SK-N-MC (cell line): ENCODE measurements around the gene ZNF699.
"Not testable (repeated sequence)": the region's sequence is repeated elsewhere in the genome, so short reads cannot be mapped to it uniquely, and the experiment has no call there.

ENCODE experiments used
- DNase-seq: peaks from one replicate; pipeline ENCODE4 v3.0.0-alpha.2; 2011; ENCODE audit warnings: low read depth, low spot score
- H3K27ac ChIP-seq: fragments of 200-600 bp; sonication (generic); 2 replicates; pipeline ENCODE4 v1.5.1; 2016; ENCODE audit warnings: mixed run types
- H3K36me3 ChIP-seq: fragments of 200-600 bp; sonication (generic); 2 replicates; pipeline ENCODE4 v1.6.1; 2017; ENCODE audit warnings: antibody characterized with exemption, low read length, mixed read lengths; ENCODE audit not compliant: insufficient read depth
- H3K4me3 ChIP-seq: fragments of 200-600 bp; sonication (generic); 2 replicates; pipeline ENCODE4 v1.5.1; 2016
- H3K9ac ChIP-seq: fragments of 200-600 bp; sonication (generic); 2 replicates; pipeline ENCODE4 v1.8.0; 2017; ENCODE audit warnings: mixed run types, mixed read lengths; ENCODE audit not compliant: insufficient read length
- H3K9me3 ChIP-seq: fragments of 200-600 bp; sonication (generic); 2 replicates; pipeline ENCODE4 v1.6.1; 2017; ENCODE audit warnings: low read depth, mild to moderate bottlenecking, antibody characterized with exemption, low read length, moderate library complexity, mixed read lengths
- EZH2 ChIP-seq: fragments of 200-600 bp; sonication (generic); IDR thresholded peaks from one replicate; pipeline ENCODE4 v1.6.1; 2017; ENCODE audit warnings: antibody characterized with exemption
- FOXP2 ChIP-seq: optimal IDR thresholded peaks from 2 replicates; pipeline ENCODE3; 2011; ENCODE audit warnings: mild to moderate bottlenecking, moderate library complexity; ENCODE audit not compliant: insufficient read depth; ENCODE audit errors: extremely low read length, control extremely low read depth
- POLR2AphosphoS5 ChIP-seq: IDR thresholded peaks from 2 replicates; pipeline ENCODE4 v1.6.1; 2012; ENCODE audit warnings: mild to moderate bottlenecking, low read depth, low read length, borderline replicate concordance

ZNF699 gene

DNA sequence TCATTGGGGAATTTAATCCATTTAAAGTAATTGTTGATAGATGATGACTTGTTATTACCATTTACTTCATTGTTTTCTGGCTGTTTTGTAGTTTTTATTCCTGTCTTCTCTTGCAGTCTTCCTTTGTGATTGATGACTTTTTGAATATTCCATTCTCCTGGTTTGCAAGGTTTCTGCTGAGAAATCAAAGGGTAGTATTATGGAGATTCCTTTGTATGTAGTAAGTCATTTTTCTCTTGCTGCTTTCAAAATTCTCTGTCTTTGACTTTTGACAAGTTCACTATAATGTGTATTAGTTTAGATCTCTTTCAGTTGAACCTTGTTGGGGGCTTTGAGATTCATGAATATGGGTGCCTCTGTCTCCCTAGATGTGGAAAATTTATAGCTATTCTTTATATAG lies 20.4 kb upstream of the ZNF699 start:
- no peak for DNase-seq
- Histone ChIP-seq H3K4me3 (no peak overlapping the region), H3K9me3 (peaks cover 19% of the 10 kb centered on the region; the same call in 1 of the 2 replicates), H3K9ac (no peak overlapping the region), H3K36me3 (peaks cover 55% of the 10 kb centered on the region), H3K27ac (no peak overlapping the region)
- no peak for TF ChIP-seq EZH2
- TF ChIP-seq FOXP2 = no peak
- TF ChIP-seq POLR2AphosphoS5 = no peak

DNA sequence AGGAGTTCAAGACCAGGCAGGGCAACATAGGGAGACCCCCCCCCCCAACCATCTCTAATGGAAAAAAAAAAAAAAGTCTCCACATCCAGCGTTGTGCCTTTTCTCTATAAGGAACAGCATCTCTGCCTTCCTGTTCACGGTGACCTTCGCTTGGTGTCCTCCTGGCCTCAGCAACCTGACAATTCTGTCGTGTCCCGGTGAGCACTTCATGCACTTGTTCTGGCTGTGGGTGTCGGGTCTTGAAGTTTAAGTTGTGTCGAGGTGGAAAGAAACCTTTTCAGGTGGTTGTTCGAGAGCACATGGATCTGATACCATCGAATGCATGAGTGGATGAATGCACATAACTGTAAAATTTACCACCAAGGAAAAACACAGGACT lies 14.9 kb upstream of the ZNF699 start:
- H3K9me3 ChIP-seq = peaks cover 6% of the 10 kb centered on the region; the same call in 1 of the 2 replicates
- DNase-seq = no peak
- peak overlapping the region; percentile 79 for H3K27ac ChIP-seq
- peak overlapping the region; percentile 80 for H3K9ac ChIP-seq
- H3K4me3 ChIP-seq = peak overlapping the region; percentile 83
- H3K36me3 ChIP-seq = peaks cover 25% of the 10 kb centered on the region
- TF ChIP-seq FOXP2 (no peak), EZH2 (no peak), POLR2AphosphoS5 (no peak)

DNA sequence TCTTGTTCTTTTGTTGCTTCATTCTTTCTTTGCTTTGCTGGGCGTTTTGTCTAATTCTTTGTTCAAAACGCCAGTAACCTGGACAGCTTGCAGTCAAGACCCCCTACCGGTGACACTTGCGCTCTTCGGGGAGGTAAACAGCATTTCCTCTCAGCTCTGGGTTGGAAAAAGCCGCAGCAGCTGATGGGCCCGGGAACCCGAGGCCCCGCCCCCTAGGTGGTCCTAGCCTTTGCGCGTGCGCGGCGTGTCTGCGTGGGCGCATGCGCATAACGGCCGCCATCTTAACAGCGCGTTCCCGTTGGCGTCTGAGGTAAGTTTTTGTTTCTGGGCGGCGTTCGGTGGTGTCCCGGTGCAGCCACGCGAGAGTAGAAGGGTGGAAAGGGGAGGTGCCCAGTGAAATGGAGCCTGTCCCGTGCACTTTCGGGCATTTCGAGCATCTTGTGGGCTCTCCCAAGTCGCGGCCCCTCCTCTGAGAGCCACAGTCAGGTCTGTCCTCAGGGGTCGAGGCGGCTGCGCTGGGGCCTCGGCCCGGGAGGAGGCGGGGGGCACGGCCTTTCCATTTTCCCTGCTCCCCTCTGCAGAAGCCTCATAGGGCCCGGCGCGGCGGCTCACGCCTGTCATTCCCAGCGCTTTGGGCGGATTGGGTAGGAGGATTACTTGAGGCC lies 14.4 kb upstream of the ZNF699 start, which contains the start of gene ZNF559:
Gene ZNF559 (plus strand): TSS at position 261 of the 665 bp plus-strand sequence. CDS start 14,371 bp downstream, outside the sequence.
- peak; percentile 49 for TF ChIP-seq FOXP2
- peak; percentile 72; the same call in 1 of the 2 replicates for TF ChIP-seq POLR2AphosphoS5
- TF ChIP-seq EZH2 = no peak
- Histone ChIP-seq H3K9ac (peak within 1 kb of the TSS; percentile 80), H3K36me3 (peaks cover 25% of the 10 kb centered on the region), H3K9me3 (peaks cover 4% of the 10 kb centered on the region; the same call in 1 of the 2 replicates), H3K27ac (peak within 1 kb of the TSS; percentile 79), H3K4me3 (peak within 1 kb of the TSS; percentile 83)
- DNase-seq = peak; percentile 40

DNA sequence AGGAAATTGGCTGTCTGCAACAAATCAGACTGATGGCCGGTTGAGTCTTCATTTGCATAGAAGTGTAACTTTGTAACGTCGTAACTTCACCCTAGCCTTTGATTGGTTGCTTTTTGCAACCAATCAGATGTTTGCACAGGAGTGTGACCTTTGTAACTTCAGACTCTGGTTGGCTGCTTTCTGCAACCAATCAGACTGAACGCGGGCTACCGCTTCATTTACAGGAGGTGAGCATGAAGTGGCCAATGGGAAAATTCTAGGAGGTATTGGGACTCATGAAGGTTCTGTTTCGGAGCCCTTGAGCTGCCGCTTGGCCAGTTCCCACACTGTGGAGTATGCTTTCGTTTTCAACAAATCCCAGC lies 13.9 kb upstream of the ZNF699 start:
- H3K9ac ChIP-seq = no peak overlapping the region
- peaks cover 4% of the 10 kb centered on the region; the same call in 1 of the 2 replicates for H3K9me3 ChIP-seq
- no peak for TF ChIP-seq EZH2
- no peak for TF ChIP-seq POLR2AphosphoS5
- TF ChIP-seq FOXP2 = no peak
- H3K4me3 ChIP-seq = peak overlapping the region; percentile 83
- 0 out of 2 replicates have a peak overlapping the region, but pooled peaks have one; percentile 42 for H3K27ac ChIP-seq
- H3K36me3 ChIP-seq = peaks cover 23% of the 10 kb centered on the region
- DNase-seq = no peak

DNA sequence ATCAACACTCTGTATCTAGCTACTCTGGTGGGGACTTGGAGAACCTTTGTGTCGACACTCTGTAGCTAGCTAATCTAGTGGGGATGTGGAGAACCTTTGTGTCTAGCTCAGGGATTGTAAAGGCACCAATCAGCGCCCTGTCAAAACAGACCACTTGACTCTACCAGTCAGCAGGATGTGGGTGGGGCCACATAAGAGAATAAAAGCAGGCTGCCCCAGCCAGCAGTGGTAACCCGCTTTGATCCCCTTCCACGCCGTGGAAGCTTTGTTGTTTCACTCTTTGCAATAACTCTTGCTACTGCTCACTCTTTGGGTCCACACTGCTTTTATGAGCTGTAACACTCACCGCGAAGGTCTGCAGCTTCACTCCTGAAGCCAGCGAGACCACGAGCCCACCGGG lies 12.6 kb upstream of the ZNF699 start:
- H3K4me3 ChIP-seq, H3K9ac ChIP-seq, H3K9me3 ChIP-seq, DNase-seq, H3K27ac ChIP-seq: not testable (repeated sequence)
- peaks cover 10% of the 10 kb centered on the region for H3K36me3 ChIP-seq

DNA sequence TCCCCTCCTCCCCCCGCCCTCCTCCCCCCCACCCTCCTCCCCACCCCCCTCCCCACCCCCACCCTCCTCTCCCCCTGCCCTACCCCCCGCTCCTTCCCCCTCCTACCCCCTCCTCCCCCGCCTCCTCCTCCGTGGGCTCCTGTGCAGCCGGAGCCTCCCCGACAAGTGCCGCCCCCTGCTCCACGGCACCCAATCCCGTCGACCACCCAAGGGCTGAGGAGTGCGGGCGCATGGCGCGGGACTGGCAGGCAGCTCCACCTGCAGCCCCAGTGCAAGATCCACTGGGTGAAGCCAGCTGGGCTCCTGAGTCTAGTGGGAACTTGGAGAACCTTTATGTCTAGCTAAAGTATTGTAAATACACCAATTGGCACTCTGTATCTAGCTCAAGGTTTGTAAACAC lies 12.1 kb upstream of the ZNF699 start:
- not testable (repeated sequence) for H3K27ac ChIP-seq, H3K9me3 ChIP-seq, H3K36me3 ChIP-seq, H3K4me3 ChIP-seq, DNase-seq, H3K9ac ChIP-seq

DNA sequence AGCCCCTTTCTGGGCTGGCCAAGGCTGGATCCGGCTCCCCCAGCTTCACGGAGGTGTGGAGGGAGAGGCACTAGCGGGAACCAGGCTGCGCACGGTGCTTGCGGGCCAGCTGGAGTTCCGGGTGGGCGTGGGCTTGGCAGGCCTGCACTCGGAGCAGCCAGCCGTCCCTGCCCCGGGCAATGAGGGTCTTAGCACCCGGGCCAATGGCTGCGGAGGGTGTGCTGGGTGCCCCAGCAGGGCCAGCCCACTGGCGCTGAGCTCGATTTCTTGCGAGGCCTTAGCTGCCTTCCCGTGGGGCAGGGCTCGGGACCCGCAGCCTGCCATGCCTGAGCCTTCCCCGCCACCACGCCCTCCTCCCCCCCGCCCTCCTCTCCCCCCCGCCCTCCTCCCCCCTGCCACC lies 11.7 kb upstream of the ZNF699 start:
- Histone ChIP-seq H3K9me3 (peaks cover 4% of the 10 kb centered on the region; the same call in 1 of the 2 replicates), H3K4me3 (no peak overlapping the region), H3K27ac (no peak overlapping the region), H3K9ac (no peak overlapping the region), H3K36me3 (peaks cover 7% of the 10 kb centered on the region)
- TF ChIP-seq EZH2 (no peak), FOXP2 (no peak), POLR2AphosphoS5 (no peak)
- DNase-seq = no peak

DNA sequence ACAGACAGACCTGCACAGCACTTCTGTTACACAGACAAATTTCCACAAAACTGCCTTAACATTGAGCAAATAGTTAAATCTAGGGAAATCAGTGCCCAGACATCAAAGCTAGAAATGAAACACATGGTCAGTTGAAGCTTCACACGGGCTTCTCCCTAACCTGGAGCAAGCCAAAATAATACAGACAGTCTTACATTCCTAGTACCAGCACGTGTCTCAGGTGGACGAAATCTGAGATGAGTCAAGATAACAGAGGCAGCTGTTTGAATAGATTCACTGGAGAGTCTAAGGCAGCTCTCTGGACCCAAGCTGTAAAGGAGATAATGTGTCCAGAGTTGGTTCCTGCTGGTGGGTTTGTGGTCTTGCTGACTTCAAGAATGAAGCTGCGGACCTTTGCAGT lies 4.1 kb upstream of the ZNF699 start:
- Histone ChIP-seq H3K9me3 (no peaks in the 10 kb centered on the region), H3K4me3 (no peak overlapping the region), H3K27ac (no peak overlapping the region), H3K36me3 (no peaks in the 10 kb centered on the region), H3K9ac (no peak overlapping the region)
- DNase-seq = no peak
- TF ChIP-seq POLR2AphosphoS5 = no peak
- TF ChIP-seq FOXP2 = no peak
- TF ChIP-seq EZH2 = no peak

DNA sequence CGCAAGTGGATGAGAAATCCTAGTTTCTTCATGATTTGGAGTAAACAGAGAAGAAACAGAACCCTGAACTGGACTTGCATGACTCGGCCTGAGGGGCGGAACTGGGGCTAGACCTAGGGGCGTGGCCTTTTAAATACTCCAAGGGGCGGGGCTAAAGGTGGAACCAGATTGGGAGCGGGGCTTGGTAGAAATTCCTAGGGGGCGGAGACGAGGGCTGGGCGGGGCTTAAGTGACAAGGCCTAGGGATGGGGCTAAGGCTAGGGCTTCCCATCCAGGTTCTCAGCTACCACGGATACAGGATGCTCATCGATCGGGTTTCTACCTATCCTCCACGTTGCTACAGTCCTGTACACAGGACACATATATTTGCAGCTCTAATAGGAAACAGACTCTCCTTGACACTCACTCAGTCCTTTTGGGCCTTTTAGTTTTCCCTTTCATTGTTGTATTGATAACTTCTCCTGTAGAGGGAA lies 372 bp upstream of the ZNF699 start:
- peak; percentile 87 for DNase-seq
- H3K36me3 ChIP-seq = no peaks in the 10 kb centered on the region
- TF ChIP-seq FOXP2 = no peak
- TF ChIP-seq POLR2AphosphoS5 = no peak; the same call in 1 of the 2 replicates
- no peak for TF ChIP-seq EZH2
- peak overlapping the region; percentile 84 for H3K27ac ChIP-seq
- H3K9me3 ChIP-seq = no peaks in the 10 kb centered on the region
- peak overlapping the region; percentile 56 for H3K9ac ChIP-seq
- peak overlapping the region; percentile 87 for H3K4me3 ChIP-seq
